HFFc6 (cell line): ENCODE measurements around the gene AZU1. TPM values are rescaled to one million over a fixed set of nuclear protein-coding genes. Genes with fewer than 3 reads are reported as not detected.
"Not testable (repeated sequence)": the region's sequence is repeated elsewhere in the genome, so short reads cannot be mapped to it uniquely, and the experiment has no call there.

Experiments
- DNase-seq: peaks from one replicate; pipeline ENCODE4 v3.0.0-alpha.2; 2018
- H3K27ac Mint-ChIP-seq: 2 replicates; pipeline ENCODE4 v1.8.0; 2020; ENCODE audit warnings: mild to moderate bottlenecking, mixed read lengths
- H3K27me3 Mint-ChIP-seq: 2 replicates; pipeline ENCODE4 v1.8.0; 2021; ENCODE audit warnings: mild to moderate bottlenecking, moderate library complexity, mixed read lengths; ENCODE audit not compliant: insufficient read depth
- H3K36me3 Mint-ChIP-seq: 2 replicates; pipeline ENCODE4 v1.8.0; 2021; ENCODE audit warnings: low read depth, mixed read lengths
- H3K4me1 Mint-ChIP-seq: 2 replicates; pipeline ENCODE4 v1.8.0; 2020; ENCODE audit warnings: low read depth, mixed read lengths
- H3K4me3 Mint-ChIP-seq: 2 replicates; pipeline ENCODE4 v1.8.0; 2020; ENCODE audit warnings: mild to moderate bottlenecking, moderate library complexity, mixed read lengths
- H3K9me3 Mint-ChIP-seq: 2 replicates; pipeline ENCODE4 v1.8.0; 2020; ENCODE audit warnings: mild to moderate bottlenecking, mixed read lengths
- microRNA-seq: library from miRNA; unstranded; fragments of <30 nt; microRNA quantifications from one replicate; pipeline ENCODE4, GENCODE V29; 2019
- total RNA-seq, 6 experiments: library from RNA; stranded (reverse); fragmentation: NEBNext Ultra II Directional; extraction: Animal tissue kit (Norgen Biotek cat#: 25700); gene quantifications; 2 replicates in 1 of 6; 3 replicates in 5 of 6; pipeline ENCODE4 v1.2.3, GENCODE V29; 2021
- TF ChIP-seq, protein P1 (sequence below): fragments of 200-600 bp; sonication (generic); IDR thresholded peaks from 2 replicates; pipeline ENCODE4 v1.5.0; 2021; ENCODE audit warnings: antibody characterized with exemption, mild to moderate bottlenecking

AZU1 gene
- total RNA-seq, 6 experiments from 2014 or later: not detected

DNA sequence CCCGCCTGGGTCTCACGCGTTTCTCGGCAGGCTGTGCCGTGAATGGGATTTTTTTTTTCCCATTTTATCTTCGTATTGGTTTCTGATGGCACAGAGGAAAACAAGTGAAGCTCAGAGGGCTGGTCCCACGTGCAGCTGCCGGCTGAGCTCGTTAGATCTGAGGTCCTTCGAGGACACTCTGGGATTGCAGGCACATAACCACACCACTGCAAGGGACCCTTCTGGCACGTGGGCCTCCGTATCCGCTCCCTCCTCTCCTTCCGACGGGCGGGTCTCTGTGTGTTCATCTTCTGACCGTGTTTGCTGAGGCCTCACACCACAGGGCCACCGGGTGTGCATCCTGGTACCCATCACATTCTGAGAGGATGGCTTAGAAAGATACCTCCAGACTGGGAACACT is 48.5 kb downstream of the AZU1 start:
- Mint-ChIP-seq H3K27me3 (peaks cover 4% of the 10 kb centered on the region; the same call in 1 of the 2 replicates), H3K4me1 (no peaks in the 10 kb centered on the region), H3K4me3 (no peak overlapping the region), H3K9me3 (no peaks in the 10 kb centered on the region), H3K36me3 (peaks cover 10% of the 10 kb centered on the region), H3K27ac (no peak overlapping the region)
- TF ChIP-seq, protein P1, sequence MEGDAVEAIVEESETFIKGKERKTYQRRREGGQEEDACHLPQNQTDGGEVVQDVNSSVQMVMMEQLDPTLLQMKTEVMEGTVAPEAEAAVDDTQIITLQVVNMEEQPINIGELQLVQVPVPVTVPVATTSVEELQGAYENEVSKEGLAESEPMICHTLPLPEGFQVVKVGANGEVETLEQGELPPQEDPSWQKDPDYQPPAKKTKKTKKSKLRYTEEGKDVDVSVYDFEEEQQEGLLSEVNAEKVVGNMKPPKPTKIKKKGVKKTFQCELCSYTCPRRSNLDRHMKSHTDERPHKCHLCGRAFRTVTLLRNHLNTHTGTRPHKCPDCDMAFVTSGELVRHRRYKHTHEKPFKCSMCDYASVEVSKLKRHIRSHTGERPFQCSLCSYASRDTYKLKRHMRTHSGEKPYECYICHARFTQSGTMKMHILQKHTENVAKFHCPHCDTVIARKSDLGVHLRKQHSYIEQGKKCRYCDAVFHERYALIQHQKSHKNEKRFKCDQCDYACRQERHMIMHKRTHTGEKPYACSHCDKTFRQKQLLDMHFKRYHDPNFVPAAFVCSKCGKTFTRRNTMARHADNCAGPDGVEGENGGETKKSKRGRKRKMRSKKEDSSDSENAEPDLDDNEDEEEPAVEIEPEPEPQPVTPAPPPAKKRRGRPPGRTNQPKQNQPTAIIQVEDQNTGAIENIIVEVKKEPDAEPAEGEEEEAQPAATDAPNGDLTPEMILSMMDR: no peak
- DNase-seq: no peak

DNA sequence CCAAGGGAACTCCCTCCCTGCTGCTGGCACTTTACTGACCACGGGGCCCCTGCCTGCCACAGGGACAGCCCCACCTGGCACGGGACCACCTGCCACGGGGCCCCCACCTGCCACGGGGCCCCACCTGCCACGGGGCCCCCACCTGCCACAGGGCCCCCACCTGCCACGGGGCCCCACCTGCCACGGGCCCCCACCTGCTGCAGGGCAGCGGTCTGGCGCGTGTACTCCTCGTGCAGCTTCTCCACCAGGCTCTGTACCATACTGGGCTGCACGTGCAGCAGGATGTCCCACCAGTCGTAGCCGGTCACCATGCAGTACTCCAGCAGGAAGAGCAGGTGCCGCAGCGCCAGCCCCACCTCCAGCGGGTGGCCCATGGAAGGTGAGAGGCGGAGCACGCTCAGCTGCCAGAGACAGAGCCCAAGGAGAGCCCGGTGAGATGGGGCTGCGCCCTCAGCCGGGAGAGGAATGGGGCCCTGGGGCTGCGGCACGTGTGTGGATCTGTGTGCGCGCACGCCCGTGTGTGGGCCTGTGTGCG is 49.2 kb downstream of the AZU1 start:
- Mint-ChIP-seq H3K4me3 (no peak overlapping the region), H3K36me3 (peaks cover 17% of the 10 kb centered on the region), H3K27ac (no peak overlapping the region), H3K27me3 (peaks cover 4% of the 10 kb centered on the region; the same call in 1 of the 2 replicates), H3K4me1 (no peaks in the 10 kb centered on the region), H3K9me3 (no peaks in the 10 kb centered on the region)
- TF ChIP-seq, protein P1: no peak
- DNase-seq: no peak

DNA sequence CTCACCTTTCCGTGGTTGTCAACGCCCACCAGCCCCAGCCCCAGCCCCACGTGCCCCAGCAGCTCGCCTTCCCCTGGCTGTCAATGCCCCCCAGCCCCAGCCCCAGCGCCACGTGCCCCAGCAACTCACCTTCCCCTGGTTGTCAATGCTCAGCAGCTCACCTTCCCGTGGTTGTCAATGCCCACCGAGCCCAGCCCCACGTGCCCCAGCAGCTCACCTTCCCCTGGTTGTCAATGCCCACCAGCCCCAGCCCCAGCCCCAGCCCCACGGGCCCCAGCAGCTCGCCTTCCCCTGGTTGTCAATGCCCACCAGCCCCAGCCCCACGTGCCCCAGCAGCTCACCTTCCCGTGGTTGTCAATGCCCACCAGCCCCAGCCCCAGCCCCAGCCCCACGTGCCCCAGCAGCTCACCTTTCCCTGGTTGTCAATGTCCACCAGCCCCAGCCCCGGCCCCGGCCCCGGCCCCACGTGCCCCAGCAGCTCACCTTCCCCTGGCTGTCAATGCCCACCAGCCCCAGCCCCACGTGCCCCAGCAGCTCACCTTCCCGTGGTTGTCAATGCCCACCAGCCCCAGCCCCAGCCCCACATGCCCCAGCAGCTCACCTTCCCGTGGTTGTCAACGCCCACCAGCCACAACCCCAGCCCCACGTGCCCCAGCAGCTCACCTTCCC is 50.5 kb downstream of the AZU1 start:
- H3K4me1 Mint-ChIP-seq, H3K27ac Mint-ChIP-seq, H3K4me3 Mint-ChIP-seq, H3K27me3 Mint-ChIP-seq, H3K9me3 Mint-ChIP-seq, DNase-seq: not testable (repeated sequence)
- peaks cover 24% of the 10 kb centered on the region for H3K36me3 Mint-ChIP-seq

DNA sequence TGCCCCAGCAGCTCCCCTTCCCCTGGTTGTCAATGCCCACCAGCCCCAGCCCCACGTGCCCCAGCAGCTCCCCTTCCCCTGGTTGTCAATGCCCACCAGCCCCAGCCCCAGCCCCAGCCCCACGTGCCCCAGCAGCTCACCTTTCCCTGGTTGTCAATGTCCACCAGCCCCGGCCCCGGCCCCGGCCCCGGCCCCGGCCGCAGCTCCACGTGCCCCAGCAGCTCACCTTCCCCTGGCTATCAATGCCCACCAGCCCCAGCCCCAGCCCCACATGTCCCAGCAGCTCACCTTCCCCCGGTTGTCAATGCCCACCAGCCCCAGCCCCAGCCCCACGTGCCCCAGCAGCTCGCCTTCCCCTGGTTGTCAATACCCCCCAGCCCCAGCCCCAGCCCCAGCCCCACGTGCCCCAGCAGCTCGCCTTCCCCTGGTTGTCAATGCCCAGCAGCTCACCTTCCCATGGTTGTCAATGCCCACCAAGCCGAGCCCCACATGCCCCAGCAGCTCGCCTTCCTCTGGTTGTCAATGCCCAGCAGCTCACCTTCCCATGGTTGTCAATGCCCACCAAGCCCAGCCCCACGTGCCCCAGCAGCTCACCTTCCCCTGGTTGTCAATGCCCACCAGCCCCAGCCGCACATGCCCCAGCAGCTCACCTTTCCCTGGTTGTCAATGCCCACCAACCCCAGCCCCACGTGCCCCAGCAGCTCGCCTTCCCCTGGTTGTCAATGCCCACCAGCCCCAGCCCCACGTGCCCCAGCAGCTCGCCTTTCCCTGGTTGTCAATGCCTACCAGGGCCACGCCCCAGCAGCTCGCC is 51.3 kb downstream of the AZU1 start:
- H3K4me1 Mint-ChIP-seq, DNase-seq, H3K27me3 Mint-ChIP-seq, H3K27ac Mint-ChIP-seq, H3K4me3 Mint-ChIP-seq, H3K9me3 Mint-ChIP-seq: not testable (repeated sequence)
- peaks cover 24% of the 10 kb centered on the region for H3K36me3 Mint-ChIP-seq

DNA sequence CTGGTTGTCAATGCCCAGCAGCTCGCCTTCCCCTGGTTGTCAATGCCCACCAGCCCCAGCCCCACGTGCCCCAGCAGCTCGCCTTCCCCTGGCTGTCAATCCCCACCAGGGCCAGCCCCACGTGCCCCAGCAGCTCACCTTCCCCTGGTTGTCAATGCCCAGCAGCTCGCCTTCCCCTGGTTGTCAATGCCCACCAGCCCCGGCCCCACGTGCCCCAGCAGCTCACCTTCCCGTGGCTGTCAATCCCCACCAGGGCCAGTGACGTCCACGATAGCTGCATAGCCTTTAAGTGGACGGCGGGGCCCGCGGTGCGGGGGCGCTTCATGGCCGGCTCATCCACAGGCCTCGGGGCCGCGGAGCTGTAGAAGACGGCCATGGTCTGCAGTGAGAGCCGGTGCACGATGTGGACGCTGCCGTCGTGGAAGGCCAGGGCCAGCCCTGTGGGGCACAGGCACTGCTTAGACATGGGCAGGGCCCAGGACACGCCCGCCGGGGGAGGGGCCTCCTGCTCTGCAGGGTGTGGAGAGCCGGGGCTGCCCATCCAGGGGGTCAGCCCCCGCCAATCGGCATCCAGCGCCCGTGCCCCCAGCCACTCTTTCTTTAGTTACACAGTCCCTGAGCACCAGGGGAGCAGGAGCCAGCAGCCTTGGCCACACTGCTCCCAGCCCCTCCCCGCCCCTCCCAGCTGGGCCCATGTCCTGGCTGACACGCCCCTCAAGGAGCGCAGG is 52.2 kb downstream of the AZU1 start:
- H3K27ac Mint-ChIP-seq: no peak overlapping the region
- H3K9me3 Mint-ChIP-seq: no peaks in the 10 kb centered on the region
- DNase-seq: no peak
- H3K27me3 Mint-ChIP-seq: peaks cover 1% of the 10 kb centered on the region; the same call in 1 of the 2 replicates
- TF ChIP-seq, protein P1: no peak
- no peaks in the 10 kb centered on the region for H3K4me1 Mint-ChIP-seq
- peaks cover 24% of the 10 kb centered on the region for H3K36me3 Mint-ChIP-seq
- no peak overlapping the region for H3K4me3 Mint-ChIP-seq

Small RNA genes lying within 50 kb of the gene (microRNA-seq; reads per million reads assigned to microRNA genes)
- gene MIR3187 (108 reads per million, percentile 49 among the genes with 10 or more reads in this experiment), gene MIR4745 (58.7 reads per million, percentile 42 among the genes with 10 or more reads in this experiment)

Other genes with a start within 250 kb of the AZU1 start
- gene HCN2, start 238.0 kb upstream of the AZU1 start, total RNA-seq: 1 to 10 TPM; 2.8 to 3.6 (median 3.1) TPM
- gene POLRMT, start 194.3 kb upstream of the AZU1 start, total RNA-seq: 10 to 100 TPM; 29.9 to 44.2 (median 34.7) TPM
- gene FGF22, start 188.0 kb upstream of the AZU1 start, total RNA-seq: under 1 TPM in 2 of 6 experiments, not detected in 4; 0.17 to 0.18 TPM
- 10 to 100 TPM; 35.8 to 39.2 (median 38.2) TPM for gene RNF126, start 164.6 kb upstream of the AZU1 start, total RNA-seq
- gene FSTL3, start 151.4 kb upstream of the AZU1 start, total RNA-seq: 100 to 1,000 TPM in 3 of 6 experiments, 10 to 100 TPM in 3; 97.1 to 123 (median 101) TPM
- gene PRSS57, start 132.4 kb upstream of the AZU1 start, total RNA-seq: not detected
- under 1 TPM in 2 of 6 experiments, not detected in 4; 0.14 to 0.15 TPM for gene PALM, start 118.9 kb upstream of the AZU1 start, total RNA-seq
- under 1 TPM in 2 of 6 experiments, not detected in 4; 0.05 to 0.07 TPM for gene MISP, start 76.7 kb upstream of the AZU1 start, total RNA-seq
- gene PTBP1, start 30.4 kb upstream of the AZU1 start, total RNA-seq: 100 to 1,000 TPM; 307 to 421 (median 380) TPM
- gene PLPPR3, start 5.9 kb upstream of the AZU1 start, total RNA-seq: under 1 TPM in 1 of 6 experiments, not detected in 5; 0.09 TPM
- gene PRTN3, start 13.2 kb downstream of the AZU1 start, total RNA-seq: not detected
- under 1 TPM in 1 of 6 experiments, not detected in 5; 0.21 TPM for gene ELANE, start 24.5 kb downstream of the AZU1 start, total RNA-seq
- 1 to 10 TPM in 3 of 6 experiments, under 1 TPM in 3; 0.84 to 1.7 (median 0.98) TPM for gene CFD, start 31.8 kb downstream of the AZU1 start, total RNA-seq
- 10 to 100 TPM; 58.1 to 91.0 (median 70.9) TPM for gene MED16, start 65.3 kb downstream of the AZU1 start, total RNA-seq
- not detected for gene RNU6-9, start 65.6 kb downstream of the AZU1 start, total RNA-seq
- 10 to 100 TPM; 41.9 to 53.4 (median 45.9) TPM for gene R3HDM4, start 85.4 kb downstream of the AZU1 start, total RNA-seq
- not detected for gene KISS1R, start 89.5 kb downstream of the AZU1 start, total RNA-seq
- gene ARID3A, start 98.2 kb downstream of the AZU1 start, total RNA-seq: 10 to 100 TPM; 35.1 to 44.2 (median 38.4) TPM
- gene WDR18, start 156.5 kb downstream of the AZU1 start, total RNA-seq: 10 to 100 TPM; 47.5 to 55.8 (median 51.3) TPM
- under 1 TPM; 0.34 to 0.66 (median 0.41) TPM for gene GRIN3B, start 172.6 kb downstream of the AZU1 start, total RNA-seq
- gene TMEM259, start 193.3 kb downstream of the AZU1 start, total RNA-seq: 100 to 1,000 TPM; 127 to 164 (median 149) TPM
- not detected for gene RNU6-2, start 193.7 kb downstream of the AZU1 start, total RNA-seq
- 100 to 1,000 TPM; 483 to 579 (median 507) TPM for gene CNN2, start 198.8 kb downstream of the AZU1 start, total RNA-seq
- gene ABCA7, start 212.3 kb downstream of the AZU1 start, total RNA-seq: 1 to 10 TPM; 4.6 to 8.1 (median 6.6) TPM
- under 1 TPM; 0.28 to 0.74 (median 0.60) TPM for gene ARHGAP45, start 239.3 kb downstream of the AZU1 start, total RNA-seq